Trophoblast cell (in vitro differentiated cells and primary cell): ENCODE data around the gene TTC39C.
"Not testable (repeated sequence)": the region's sequence is repeated elsewhere in the genome, so short reads cannot be mapped to it uniquely, and the experiment has no call there.

Source experiments
- DNase-seq, 2 donors: peaks; one replicate each; pipeline ENCODE4 v3.0.0-alpha.2; 2016
- H2AFZ ChIP-seq: 2 replicates; pipeline ENCODE4 v1.6.1; 2013; ENCODE audit warnings: low read length, moderate library complexity, mild to moderate bottlenecking; ENCODE audit not compliant: insufficient read depth, poor library complexity
- H2AK5ac ChIP-seq: 2 replicates; pipeline ENCODE4 v1.6.1; 2013; ENCODE audit warnings: mild to moderate bottlenecking, low read length
- H2BK120ac ChIP-seq: 2 replicates; pipeline ENCODE4 v1.6.1; 2013; ENCODE audit warnings: low read length, mild to moderate bottlenecking, moderate library complexity; ENCODE audit not compliant: insufficient read depth, poor library complexity
- H2BK12ac ChIP-seq: 2 replicates; pipeline ENCODE4 v1.6.1; 2013; ENCODE audit warnings: mild to moderate bottlenecking, low read length, moderate library complexity
- H2BK5ac ChIP-seq: 2 replicates; pipeline ENCODE4 v1.6.1; 2013; ENCODE audit warnings: low read length, low read depth, moderate library complexity, mild to moderate bottlenecking; ENCODE audit not compliant: poor library complexity
- H3K14ac ChIP-seq: 2 replicates; pipeline ENCODE4 v1.6.1; 2013; ENCODE audit warnings: mild to moderate bottlenecking, low read length
- H3K18ac ChIP-seq: 2 replicates; pipeline ENCODE4 v1.6.1; 2013; ENCODE audit warnings: mild to moderate bottlenecking, low read length
- H3K23ac ChIP-seq: 2 replicates; pipeline ENCODE4 v1.6.1; 2013; ENCODE audit warnings: low read length
- H3K27ac ChIP-seq: 2 replicates; pipeline ENCODE4 v1.5.1; 2013; ENCODE audit warnings: low read depth, mild to moderate bottlenecking, inconsistent platforms, low read length, moderate library complexity
- H3K27me3 ChIP-seq: 2 replicates; pipeline ENCODE4 v1.6.1; 2013; ENCODE audit warnings: inconsistent platforms, mild to moderate bottlenecking, low read length, moderate library complexity; ENCODE audit not compliant: insufficient read depth
- H3K36me3 ChIP-seq, 2 experiments: 1 replicate in 1 of 2; 2 replicates in 1 of 2; pipeline ENCODE4 v1.6.1; 2013; ENCODE audit warnings: low read length in 2 of 2, mild to moderate bottlenecking in 2 of 2, moderate library complexity in 1 of 2; ENCODE audit not compliant: insufficient read depth in 2 of 2, control insufficient read depth in 1 of 2
- H3K4ac ChIP-seq: 2 replicates; pipeline ENCODE4 v1.6.1; 2013; ENCODE audit warnings: low read depth, mild to moderate bottlenecking, low read length, moderate library complexity
- H3K4me1 ChIP-seq, 2 experiments: 1 replicate in 1 of 2; 2 replicates in 1 of 2; pipeline ENCODE4 v1.6.1; 2013; ENCODE audit warnings: low read length in 2 of 2, mild to moderate bottlenecking in 2 of 2, moderate library complexity in 1 of 2; ENCODE audit not compliant: insufficient read depth in 2 of 2, control insufficient read depth in 1 of 2
- H3K4me2 ChIP-seq: 2 replicates; pipeline ENCODE4 v1.6.1; 2013; ENCODE audit warnings: inconsistent platforms, mild to moderate bottlenecking, low read length, moderate library complexity
- H3K4me3 ChIP-seq: 2 replicates; pipeline ENCODE4 v1.5.1; 2013; ENCODE audit warnings: mild to moderate bottlenecking, low read depth, low read length, inconsistent platforms
- H3K79me1 ChIP-seq: one replicate; pipeline ENCODE4 v1.6.1; 2013; ENCODE audit warnings: low read length
- H3K79me2 ChIP-seq: 2 replicates; pipeline ENCODE4 v1.6.1; 2013; ENCODE audit warnings: low read length, mild to moderate bottlenecking; ENCODE audit not compliant: control insufficient read depth, insufficient read depth, poor library complexity
- H3K9ac ChIP-seq: 2 replicates; pipeline ENCODE4 v1.6.1; 2013; ENCODE audit warnings: mild to moderate bottlenecking, low read length
- H3K9me3 ChIP-seq: 2 replicates; pipeline ENCODE4 v1.6.1; 2013; ENCODE audit warnings: low read depth, mild to moderate bottlenecking, control low read depth, inconsistent platforms, low read length; ENCODE audit not compliant: insufficient read depth
- H4K12ac ChIP-seq: 2 replicates; pipeline ENCODE4 v1.6.1; 2013; ENCODE audit warnings: low read depth, mild to moderate bottlenecking, low read length, moderate library complexity
- H4K8ac ChIP-seq: 2 replicates; pipeline ENCODE4 v1.6.1; 2013; ENCODE audit warnings: low read depth, mild to moderate bottlenecking, low read length, moderate library complexity
- H4K91ac ChIP-seq: one replicate; pipeline ENCODE4 v1.6.1; 2013; ENCODE audit warnings: low read depth, mild to moderate bottlenecking, low read length, moderate library complexity
- WGBS: extraction: QIAGEN DNeasy Blood & Tissue Kit; methylation state at CpG from one replicate; pipeline ENCODE4 v1.1.7; 2013; ENCODE audit warnings: missing lambda C conversion rate; ENCODE audit not compliant: insufficient read length, insufficient coverage; ENCODE audit errors: extremely low coverage; 5-methylcytosine and 5-hydroxymethylcytosine counted together

Gene TTC39C

GRCh38 chr18:24028946-24029345, 14.4 kb downstream of the TTC39C start:
- not testable (repeated sequence) for H3K36me3 ChIP-seq, H4K12ac ChIP-seq, H3K18ac ChIP-seq, H2BK12ac ChIP-seq, H3K4me1 ChIP-seq, H4K91ac ChIP-seq, H3K4me3 ChIP-seq, H2BK5ac ChIP-seq, H3K79me1 ChIP-seq, DNase-seq, H3K79me2 ChIP-seq, H2AK5ac ChIP-seq, H3K4me2 ChIP-seq, H2AFZ ChIP-seq, H3K4ac ChIP-seq, H3K14ac ChIP-seq, H3K9me3 ChIP-seq, H3K23ac ChIP-seq, H3K9ac ChIP-seq, H3K27ac ChIP-seq, H4K8ac ChIP-seq, H3K27me3 ChIP-seq, H2BK120ac ChIP-seq
- no CpG with 5 or more reads among the region's 13 CpGs for WGBS

DNA sequence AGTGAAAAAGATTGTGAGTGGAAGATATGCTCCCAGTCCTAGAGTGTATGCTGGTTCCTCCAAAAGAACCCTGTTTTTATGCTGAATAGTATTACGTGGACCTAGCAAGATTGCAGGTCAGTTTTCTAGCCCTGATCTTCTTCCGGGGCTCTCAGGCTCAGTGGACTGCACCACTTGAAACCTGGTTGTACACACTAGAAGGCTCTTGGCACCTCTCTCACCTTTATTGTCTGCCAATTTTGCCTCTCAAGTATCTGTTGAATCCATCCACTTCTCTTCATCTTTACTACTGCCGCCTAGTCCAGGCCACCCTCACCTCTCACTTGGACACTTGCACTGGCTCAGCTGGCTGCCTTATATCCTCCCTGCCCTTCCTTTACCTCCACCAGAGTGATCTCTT, 16.8 kb downstream of the TTC39C start:
- H2BK5ac ChIP-seq = no peak overlapping the region
- H2AFZ ChIP-seq = no peak overlapping the region
- no peaks in the 10 kb centered on the region for H3K79me2 ChIP-seq
- H3K9me3 ChIP-seq = no peaks in the 10 kb centered on the region
- H4K8ac ChIP-seq = no peak overlapping the region
- no peak overlapping the region for H2AK5ac ChIP-seq
- no peak overlapping the region for H2BK12ac ChIP-seq
- no peak overlapping the region for H4K12ac ChIP-seq
- H3K4ac ChIP-seq = no peak overlapping the region
- no peaks in the 10 kb centered on the region for H3K79me1 ChIP-seq
- no peaks in the 10 kb centered on the region for H3K27me3 ChIP-seq
- no peak overlapping the region for H3K23ac ChIP-seq
- no peak overlapping the region for H3K9ac ChIP-seq
- WGBS = no CpG with 5 or more reads among the region's 3 CpGs
- H4K91ac ChIP-seq = no peak overlapping the region
- H3K14ac ChIP-seq = no peak overlapping the region
- H3K4me3 ChIP-seq = no peak overlapping the region
- H2BK120ac ChIP-seq = no peak overlapping the region
- no peak overlapping the region for H3K18ac ChIP-seq
- peaks cover 0 to 2% of the 10 kb centered on the region in 2 experiments for H3K36me3 ChIP-seq
- H3K27ac ChIP-seq = no peak overlapping the region
- no peak overlapping the region for H3K4me2 ChIP-seq
- H3K4me1 ChIP-seq = no peaks in the 10 kb centered on the region
- DNase-seq = no peak

DNA sequence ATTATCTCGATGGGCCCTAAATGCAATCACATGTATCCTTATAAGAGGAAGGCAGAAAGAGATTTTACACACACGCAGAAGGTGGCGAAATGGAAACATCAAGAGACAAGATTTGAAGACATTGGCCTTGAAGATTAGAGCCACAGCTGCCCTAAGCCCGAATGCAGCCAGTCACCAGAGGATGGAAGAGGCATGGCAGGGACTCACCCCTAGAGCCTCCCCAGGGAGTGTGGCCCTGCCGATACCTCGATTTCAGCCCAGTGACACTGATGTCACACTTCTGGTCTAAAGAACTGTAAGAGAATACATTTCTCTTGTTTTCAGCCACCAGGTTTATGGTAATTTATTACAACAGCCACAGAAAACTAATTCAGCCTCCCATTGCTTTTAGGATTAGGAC, 17.4 kb downstream of the TTC39C start:
- H4K8ac ChIP-seq = no peak overlapping the region
- H3K79me2 ChIP-seq = no peaks in the 10 kb centered on the region
- H3K4ac ChIP-seq = no peak overlapping the region
- no peak overlapping the region for H2BK120ac ChIP-seq
- no peak overlapping the region for H2AK5ac ChIP-seq
- H2AFZ ChIP-seq = no peak overlapping the region
- no peak overlapping the region for H2BK5ac ChIP-seq
- H3K23ac ChIP-seq = no peak overlapping the region
- H3K4me1 ChIP-seq = no peaks in the 10 kb centered on the region
- H4K91ac ChIP-seq = no peak overlapping the region
- no peak overlapping the region for H3K27ac ChIP-seq
- H2BK12ac ChIP-seq = no peak overlapping the region
- no CpG with 5 or more reads among the region's 6 CpGs for WGBS
- DNase-seq = no peak
- H3K4me3 ChIP-seq = no peak overlapping the region
- H4K12ac ChIP-seq = no peak overlapping the region
- no peak overlapping the region for H3K14ac ChIP-seq
- H3K4me2 ChIP-seq = no peak overlapping the region
- H3K27me3 ChIP-seq = no peaks in the 10 kb centered on the region
- H3K9me3 ChIP-seq = no peaks in the 10 kb centered on the region
- no peak overlapping the region for H3K9ac ChIP-seq
- H3K18ac ChIP-seq = no peak overlapping the region
- H3K79me1 ChIP-seq = no peaks in the 10 kb centered on the region
- H3K36me3 ChIP-seq = peaks cover 0 to 2% of the 10 kb centered on the region in 2 experiments

DNA sequence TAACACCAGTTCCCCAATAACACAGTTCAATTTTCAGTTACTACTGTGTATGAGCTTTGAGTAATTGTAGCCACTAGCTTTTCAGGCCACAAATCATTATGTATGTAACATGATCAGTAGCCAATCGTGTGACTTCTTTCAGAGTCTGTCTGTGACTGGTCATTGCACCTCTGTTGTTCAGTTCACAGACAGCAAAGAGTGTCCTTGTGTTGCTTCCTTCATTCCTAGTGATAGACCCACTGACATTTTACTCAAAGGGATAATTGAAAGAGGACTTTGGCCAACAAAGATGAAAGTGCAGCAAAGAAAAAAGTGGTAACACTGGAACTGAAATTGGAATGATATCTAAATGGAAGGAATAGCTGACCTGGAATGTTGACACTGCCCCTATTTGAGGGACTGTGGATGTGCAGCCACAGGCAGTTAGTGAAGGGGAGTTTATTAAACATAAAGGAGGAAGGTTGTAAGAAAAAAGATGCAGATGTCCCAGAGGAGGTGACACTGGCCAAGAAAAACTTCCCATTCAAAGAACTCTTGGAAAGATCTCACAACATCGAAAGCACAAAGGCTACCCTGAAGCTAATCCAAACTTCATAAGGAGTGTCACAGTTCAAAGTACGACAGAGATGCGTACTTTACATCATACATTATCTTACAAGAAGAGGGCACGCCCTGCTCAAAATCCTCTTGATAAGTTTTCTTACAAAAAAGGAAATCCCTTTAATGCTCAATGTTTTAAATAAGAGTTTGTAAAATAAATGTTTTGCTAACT, 19.3 kb downstream of the TTC39C start:
- H2AK5ac ChIP-seq = no peak overlapping the region
- DNase-seq = no peak
- no CpG with 5 or more reads among the region's 5 CpGs for WGBS
- no peak overlapping the region for H3K4ac ChIP-seq
- no peak overlapping the region for H2BK12ac ChIP-seq
- H2BK120ac ChIP-seq = no peak overlapping the region
- H3K27ac ChIP-seq = no peak overlapping the region
- no peak overlapping the region for H2AFZ ChIP-seq
- no peak overlapping the region for H3K9ac ChIP-seq
- no peak overlapping the region for H3K14ac ChIP-seq
- H3K27me3 ChIP-seq = no peaks in the 10 kb centered on the region
- no peak overlapping the region for H4K12ac ChIP-seq
- H3K23ac ChIP-seq = no peak overlapping the region
- H4K91ac ChIP-seq = no peak overlapping the region
- no peaks in the 10 kb centered on the region for H3K9me3 ChIP-seq
- no peaks in the 10 kb centered on the region for H3K79me2 ChIP-seq
- no peak overlapping the region for H2BK5ac ChIP-seq
- no peak overlapping the region for H3K4me3 ChIP-seq
- H3K18ac ChIP-seq = no peak overlapping the region
- no peaks in the 10 kb centered on the region for H3K79me1 ChIP-seq
- no peaks in the 10 kb centered on the region for H3K4me1 ChIP-seq
- H3K4me2 ChIP-seq = no peak overlapping the region
- H4K8ac ChIP-seq = no peak overlapping the region
- peaks cover 0 to 2% of the 10 kb centered on the region in 2 experiments for H3K36me3 ChIP-seq
